Measurements from ENCODE around the gene ST6GAL2. TPM values are rescaled to one million over a fixed set of nuclear protein-coding genes. Genes with fewer than 3 reads are reported as not detected.

Gene ST6GAL2, protein sequence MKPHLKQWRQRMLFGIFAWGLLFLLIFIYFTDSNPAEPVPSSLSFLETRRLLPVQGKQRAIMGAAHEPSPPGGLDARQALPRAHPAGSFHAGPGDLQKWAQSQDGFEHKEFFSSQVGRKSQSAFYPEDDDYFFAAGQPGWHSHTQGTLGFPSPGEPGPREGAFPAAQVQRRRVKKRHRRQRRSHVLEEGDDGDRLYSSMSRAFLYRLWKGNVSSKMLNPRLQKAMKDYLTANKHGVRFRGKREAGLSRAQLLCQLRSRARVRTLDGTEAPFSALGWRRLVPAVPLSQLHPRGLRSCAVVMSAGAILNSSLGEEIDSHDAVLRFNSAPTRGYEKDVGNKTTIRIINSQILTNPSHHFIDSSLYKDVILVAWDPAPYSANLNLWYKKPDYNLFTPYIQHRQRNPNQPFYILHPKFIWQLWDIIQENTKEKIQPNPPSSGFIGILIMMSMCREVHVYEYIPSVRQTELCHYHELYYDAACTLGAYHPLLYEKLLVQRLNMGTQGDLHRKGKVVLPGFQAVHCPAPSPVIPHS
- not detected for total RNA-seq

DNA sequence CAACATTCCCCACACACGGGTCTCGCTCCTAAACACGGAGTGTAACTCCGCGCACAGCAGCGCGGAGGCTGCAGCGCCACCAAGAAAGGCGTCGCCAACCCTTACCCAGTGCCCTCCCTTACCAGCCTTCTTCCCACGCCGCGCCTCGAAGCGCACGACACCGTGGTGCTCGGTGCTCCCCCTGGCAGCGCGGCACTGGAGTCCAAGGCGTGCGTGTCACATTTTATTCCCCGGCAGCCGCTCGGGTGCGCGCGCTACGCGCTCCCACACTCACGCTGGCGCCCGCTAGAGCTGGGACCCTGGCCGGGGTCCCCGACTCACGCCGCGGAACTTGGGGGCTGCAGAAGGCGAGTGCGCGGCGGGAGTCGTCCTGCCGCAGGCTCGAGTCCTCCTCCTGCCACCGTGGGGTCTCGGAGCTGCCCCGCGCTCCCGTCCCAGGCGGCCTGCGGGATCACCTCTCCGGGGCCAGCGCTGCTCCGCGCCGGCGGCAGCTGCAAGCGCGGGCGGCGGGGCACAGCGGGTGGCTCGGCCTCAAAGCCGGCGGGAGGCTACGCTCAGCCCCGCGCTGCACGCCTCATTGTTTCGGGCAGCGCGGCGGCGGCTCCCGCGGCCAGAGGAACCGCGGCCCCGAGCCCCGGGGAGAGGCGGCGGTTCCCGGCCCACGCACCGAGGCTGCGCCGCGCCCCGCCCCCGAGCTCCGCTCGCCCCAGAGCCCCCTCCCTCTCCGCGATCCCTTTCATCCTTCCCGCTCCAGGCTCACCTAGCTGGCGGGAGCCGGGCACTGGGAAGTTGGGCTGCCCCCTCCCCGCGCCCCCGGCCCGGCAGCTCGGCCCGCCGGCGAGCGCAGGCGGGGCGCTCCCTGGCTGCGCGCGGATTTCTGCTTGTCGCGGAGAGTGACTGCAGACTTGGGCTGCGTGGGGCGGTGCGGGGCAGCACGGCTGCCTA lies at the start of gene ST6GAL2:
Gene ST6GAL2, minus strand, starts transcription at position 197 of the 945 bp plus-strand sequence. CDS start 42,190 bp downstream, outside the sequence.
- DNase-seq (ENCODE audit: low spot score in 2 of 2) (no peak), ATAC-seq (no peak)
- no peak within 1 kb of the TSS for H3K27ac Mint-ChIP-seq

DNA sequence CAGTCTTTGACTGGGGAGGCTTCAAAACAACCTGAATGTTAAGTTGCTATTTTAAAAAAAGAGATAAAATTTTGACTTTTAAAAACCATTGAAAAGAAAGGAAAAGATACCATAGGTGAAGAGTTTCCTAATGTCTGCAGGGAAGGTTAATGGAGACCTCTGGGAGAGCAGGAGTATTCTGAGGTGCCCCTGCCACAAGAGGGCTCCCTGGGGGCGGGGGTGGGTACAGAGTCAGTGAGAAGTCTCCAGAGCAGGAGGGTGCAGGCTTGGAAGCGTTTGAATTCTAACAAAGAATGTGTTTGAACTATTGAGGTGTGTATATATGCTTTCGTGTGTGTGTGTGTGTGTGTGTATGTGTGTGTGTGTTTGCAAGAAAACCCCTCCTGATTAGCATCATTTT lies 46.7 kb upstream of the ST6GAL2 start:
- DNase-seq (ENCODE audit: low spot score in 2 of 2) (no peak), ATAC-seq (no peak)
- Mint-ChIP-seq H3K27ac (no peak overlapping the region), H3K36me3 (no peaks in the 10 kb centered on the region), H3K9me3 (peaks cover 3 to 5% of the 10 kb centered on the region in 2 donors)

More for the DNA sequence above, at the start of gene ST6GAL2:
- Mint-ChIP-seq H3K9me3 (no peaks in the 10 kb centered on the region), H3K36me3 (peaks cover 6 to 11% of the 10 kb centered on the region in 2 donors)

DNA sequence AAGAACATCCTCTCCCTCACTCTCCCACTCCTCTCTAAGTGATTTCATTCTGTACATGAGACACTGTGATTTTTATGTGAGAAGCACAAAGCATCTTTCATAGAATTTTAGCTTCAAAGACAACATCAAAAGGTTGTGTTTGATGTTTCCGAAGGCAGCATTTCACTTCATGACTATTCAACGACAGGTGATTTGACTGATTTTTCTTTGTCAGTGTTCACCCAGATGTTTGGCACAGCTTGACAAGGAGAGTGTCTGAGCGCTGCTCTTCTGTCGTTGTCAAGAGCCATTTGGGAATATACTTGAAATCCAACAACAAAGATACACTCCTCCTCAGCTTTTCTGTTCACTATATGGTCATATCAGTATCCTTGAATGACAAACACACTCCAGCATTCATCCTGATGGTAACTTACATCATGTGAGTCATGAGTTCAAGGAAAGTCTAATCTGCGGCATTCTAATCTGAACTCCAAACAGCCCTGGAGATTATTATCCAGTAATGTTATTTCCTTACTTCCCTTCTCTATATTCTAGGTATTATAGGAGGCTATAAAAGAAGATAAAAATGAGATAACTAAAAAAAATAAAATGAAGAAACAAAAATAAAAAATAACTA lies 45.9 kb upstream of the ST6GAL2 start:
- ATAC-seq, result no peak
- Mint-ChIP-seq H3K36me3 (no peaks in the 10 kb centered on the region), H3K27ac (no peak overlapping the region), H3K9me3 (peaks cover 3 to 5% of the 10 kb centered on the region in 2 donors)
- no peak for DNase-seq (ENCODE audit: low spot score in 2 of 2)

DNA sequence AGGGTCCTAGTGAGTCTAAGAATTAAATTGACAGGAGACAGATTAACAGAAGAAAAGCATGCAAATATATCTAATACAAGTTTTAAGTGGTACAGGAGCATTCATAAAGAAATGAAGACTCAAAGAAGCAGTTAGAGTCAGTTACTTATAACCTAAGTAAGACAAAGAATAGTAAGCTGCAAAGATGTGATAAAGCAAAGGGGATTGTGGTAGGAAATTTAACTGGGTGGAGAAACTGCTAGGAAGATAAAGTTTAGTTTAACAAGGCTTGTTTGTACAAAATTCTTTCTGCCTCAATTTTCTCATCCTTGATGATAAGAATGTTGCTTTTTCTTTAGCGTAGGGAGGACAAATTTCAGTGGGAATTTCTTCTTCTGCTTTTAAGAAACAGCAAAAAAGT lies 35.5 kb upstream of the ST6GAL2 start:
- no peak for DNase-seq (ENCODE audit: low spot score in 2 of 2)
- ATAC-seq, result no peak
- Mint-ChIP-seq H3K36me3 (peaks cover 0 to 3% of the 10 kb centered on the region in 2 donors), H3K27ac (no peak overlapping the region), H3K9me3 (peaks cover 3 to 11% of the 10 kb centered on the region in 2 donors)

DNA sequence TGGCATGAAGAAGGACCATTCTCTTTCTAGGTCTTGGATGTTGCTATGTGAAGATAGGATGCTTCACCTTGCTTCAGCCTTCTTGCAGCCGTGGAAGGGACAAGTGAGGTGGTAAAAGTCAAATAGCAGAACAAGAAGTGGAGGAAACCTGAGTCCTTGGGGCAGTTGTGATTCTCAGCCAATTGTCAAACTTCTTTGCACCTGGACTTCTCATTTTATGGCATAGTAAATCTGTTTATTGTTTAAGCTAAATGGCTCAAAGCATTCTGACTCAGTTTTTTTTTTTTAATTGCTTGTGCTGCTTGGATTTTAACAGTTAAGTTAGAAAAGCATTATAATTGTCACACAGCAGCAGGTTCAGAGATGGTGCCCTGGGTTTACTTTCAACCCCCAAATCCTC lies 33.0 kb upstream of the ST6GAL2 start:
- Mint-ChIP-seq H3K27ac (no peak overlapping the region), H3K9me3 (peaks cover 0 to 8% of the 10 kb centered on the region in 2 donors), H3K36me3 (no peaks in the 10 kb centered on the region)
- DNase-seq (ENCODE audit: low spot score in 2 of 2), result no peak
- ATAC-seq, result no peak

DNA sequence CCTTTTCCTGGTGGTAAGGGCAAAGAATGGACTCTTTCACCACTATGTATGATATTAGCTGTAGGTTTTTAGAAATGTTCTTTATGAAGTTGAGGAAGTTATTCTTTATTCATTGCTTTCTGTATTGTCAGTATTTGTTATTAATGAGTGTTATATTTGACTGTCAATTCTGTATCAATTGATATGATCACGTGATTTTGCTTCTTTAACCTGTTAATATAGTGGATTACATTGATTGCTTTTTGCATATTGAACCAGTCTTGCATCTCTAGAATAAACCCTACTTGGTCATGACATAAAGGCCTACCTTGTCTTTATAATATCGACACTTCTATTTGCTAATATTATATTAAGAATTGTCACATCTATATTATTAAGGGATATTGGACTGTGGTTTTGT lies 18.3 kb upstream of the ST6GAL2 start:
- H3K36me3 Mint-ChIP-seq, result no peaks in the 10 kb centered on the region
- no peak overlapping the region for H3K27ac Mint-ChIP-seq
- no peak for ATAC-seq
- peaks cover under 1 to 2% of the 10 kb centered on the region in 2 donors for H3K9me3 Mint-ChIP-seq
- no peak for DNase-seq (ENCODE audit: low spot score in 2 of 2)

DNA sequence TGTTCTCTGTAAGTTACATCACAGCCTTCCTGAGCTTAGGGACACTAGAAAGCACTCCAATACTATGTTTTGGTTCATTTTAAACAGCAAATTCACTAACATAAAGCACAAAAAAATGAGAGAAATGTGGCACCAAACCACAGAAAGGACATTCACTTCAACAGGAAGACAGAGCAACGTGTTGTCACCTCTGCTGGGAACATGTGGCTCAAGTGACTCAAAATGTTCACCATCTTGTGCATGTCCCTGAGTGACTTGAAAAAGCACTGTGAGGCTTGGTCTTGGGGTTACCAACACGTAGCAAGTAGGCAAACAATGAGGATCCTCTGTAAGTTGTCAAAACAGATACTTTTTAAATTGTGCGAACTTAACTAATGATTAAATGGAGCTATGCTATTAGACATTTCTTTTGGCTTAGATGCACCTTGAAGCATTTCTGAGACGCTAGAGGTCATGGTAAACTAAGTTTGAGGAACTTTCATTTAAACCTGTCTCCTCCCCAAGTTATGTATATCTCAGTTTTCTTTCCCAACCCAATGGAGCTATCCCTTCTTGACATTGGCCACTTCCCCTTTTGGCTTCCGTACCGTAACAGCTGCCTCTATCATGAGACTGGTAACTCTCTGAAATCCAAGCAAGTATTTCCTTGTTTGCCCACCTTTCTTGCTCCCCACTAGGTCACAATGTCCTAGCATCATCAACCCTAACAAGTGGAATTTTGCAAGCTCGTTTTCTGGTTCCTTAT lies 14.0 kb upstream of the ST6GAL2 start:
- Mint-ChIP-seq H3K27ac (no peak overlapping the region), H3K9me3 (no peaks in the 10 kb centered on the region), H3K36me3 (no peaks in the 10 kb centered on the region)
- DNase-seq (ENCODE audit: low spot score in 2 of 2), result no peak
- ATAC-seq, result no peak

DNA sequence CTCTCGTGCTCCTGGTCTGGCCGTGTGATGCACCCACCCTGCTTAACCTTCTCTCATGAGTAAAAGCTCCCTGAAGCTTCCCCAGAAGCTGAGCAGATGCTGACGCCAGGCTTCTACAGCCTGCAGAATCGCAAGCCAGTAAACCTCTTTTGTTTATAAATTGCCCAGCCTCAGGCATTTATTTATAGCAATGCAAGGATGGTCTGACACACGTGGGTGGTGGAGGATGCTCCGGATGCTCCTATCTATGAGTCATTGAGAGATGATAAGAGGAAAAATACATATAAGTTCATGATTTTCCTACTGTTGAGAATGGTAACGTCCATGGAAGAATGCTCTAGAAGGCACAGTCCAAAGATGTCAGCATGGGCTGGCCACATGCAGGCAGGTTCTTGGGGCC lies 8.6 kb upstream of the ST6GAL2 start:
- DNase-seq (ENCODE audit: low spot score in 2 of 2), result no peak
- ATAC-seq, result no peak
- Mint-ChIP-seq H3K36me3 (no peaks in the 10 kb centered on the region), H3K27ac (no peak overlapping the region), H3K9me3 (no peaks in the 10 kb centered on the region)

DNA sequence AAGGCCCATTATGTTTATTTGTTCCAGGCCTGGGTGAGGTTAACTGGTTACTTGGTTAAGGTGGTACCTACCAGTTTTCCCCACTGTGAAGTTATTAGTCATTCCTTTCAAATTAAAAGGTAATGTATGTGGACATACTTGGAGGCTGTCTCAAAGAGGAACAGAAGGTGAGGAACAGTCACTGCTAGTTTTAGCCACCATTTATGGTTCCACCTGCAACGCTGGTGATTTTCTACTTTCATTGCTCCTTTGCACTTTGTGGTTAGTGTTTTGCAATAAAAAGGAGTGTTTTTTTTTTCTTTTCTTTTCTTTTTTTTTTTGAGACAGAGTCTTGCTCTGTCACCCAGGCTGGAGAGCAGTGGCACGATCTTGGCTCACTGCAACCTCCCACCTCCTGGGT lies 6.1 kb upstream of the ST6GAL2 start:
- H3K27ac Mint-ChIP-seq, result no peak overlapping the region
- DNase-seq (ENCODE audit: low spot score in 2 of 2) (no peak), ATAC-seq (no peak)
- H3K9me3 Mint-ChIP-seq, result no peaks in the 10 kb centered on the region
- H3K36me3 Mint-ChIP-seq, result no peaks in the 10 kb centered on the region

DNA sequence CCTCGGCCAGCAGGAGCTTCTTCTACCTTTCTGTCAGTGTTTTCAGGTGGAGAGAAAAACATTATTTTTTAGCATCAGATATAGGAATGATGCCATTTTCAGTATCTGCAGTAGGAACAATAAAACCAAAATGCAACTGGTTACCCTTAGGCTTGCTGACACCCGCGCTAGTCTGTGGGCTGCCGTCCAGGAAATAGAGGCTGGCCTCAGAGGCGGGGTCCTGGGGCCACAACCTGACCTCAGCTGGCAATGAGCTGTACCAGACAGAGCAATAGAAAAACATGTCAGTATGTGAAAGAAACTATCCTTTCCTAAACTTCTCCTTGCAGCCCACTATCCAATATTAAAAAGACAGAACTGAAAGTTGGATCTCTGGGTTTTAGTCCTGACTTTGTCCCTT lies 4.6 kb upstream of the ST6GAL2 start:
- Mint-ChIP-seq H3K36me3 (peaks cover 4% of the 10 kb centered on the region in 2 donors), H3K27ac (no peak overlapping the region), H3K9me3 (no peaks in the 10 kb centered on the region)
- ATAC-seq (no peak), DNase-seq (ENCODE audit: low spot score in 2 of 2) (no peak)

DNA sequence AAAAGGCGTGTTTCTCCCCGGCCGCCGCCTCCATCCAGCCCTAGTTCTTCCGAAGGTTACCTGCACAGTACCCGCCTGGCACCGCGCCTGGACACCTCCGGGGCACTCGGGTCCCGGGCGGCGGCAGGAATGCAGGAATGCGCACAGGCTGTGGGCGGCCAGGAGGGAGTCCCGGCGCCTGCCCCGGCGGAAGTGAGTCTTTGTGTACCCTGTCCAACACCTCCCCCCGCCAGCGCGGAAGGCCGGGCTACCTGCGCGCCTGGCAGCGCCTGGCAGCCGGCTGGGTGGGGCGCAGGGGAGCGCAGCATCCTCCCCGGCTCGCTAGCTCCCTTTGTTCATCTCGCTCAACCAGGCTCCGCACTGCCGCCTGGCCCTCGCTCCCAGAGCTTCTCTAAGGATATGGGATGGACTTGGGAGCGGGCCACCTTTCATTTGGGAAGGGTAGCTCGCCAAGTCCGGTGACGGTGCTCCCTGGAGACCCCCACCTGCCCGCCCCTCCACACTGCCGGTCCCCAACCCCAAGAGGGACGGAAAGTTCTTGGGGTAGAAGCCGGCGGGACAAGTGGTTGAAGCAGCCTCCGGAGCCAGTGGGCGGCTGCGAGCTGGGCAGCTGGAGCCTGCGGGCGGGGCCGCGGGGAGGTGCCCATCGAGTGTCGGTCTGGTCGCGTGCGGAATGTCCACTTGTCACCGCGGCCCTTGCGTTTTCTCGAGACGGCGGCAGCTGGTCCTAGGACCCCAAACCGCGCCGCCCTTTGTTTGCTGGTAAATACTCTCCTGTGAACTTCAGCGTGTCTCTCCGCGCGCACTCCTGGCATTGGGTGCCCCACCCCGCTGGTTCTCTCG lies 1.2 kb upstream of the ST6GAL2 start:
- no peak overlapping the region for H3K27ac Mint-ChIP-seq
- ATAC-seq, result no peak

DNA sequence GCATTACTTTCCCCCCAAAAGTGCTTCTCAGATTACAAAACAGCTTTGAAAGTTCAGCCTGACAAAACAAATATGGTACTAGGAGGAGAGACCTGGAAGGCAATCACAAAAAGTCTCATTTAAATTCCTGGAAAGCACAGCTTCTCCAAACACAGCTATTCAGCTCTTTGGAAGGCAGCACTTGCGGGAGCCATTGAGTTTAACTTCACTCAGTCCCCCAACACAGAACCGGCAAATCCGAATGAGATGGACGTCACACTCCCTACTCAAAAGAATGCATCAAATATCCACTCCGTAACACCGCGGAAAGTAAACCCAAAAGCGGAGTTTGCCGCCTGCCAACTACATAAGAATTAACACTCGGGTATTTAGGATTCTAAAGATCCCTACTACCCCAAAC lies 638 bp downstream of the ST6GAL2 start:
- peaks cover 6 to 11% of the 10 kb centered on the region in 2 donors for H3K36me3 Mint-ChIP-seq
- H3K9me3 Mint-ChIP-seq, result no peaks in the 10 kb centered on the region
- DNase-seq (ENCODE audit: low spot score in 2 of 2) (no peak), ATAC-seq (no peak)
- no peak overlapping the region for H3K27ac Mint-ChIP-seq

More for the DNA sequence above, 1.2 kb upstream of the ST6GAL2 start:
- DNase-seq (ENCODE audit: low spot score in 2 of 2), result no peak
- Mint-ChIP-seq H3K36me3 (peaks cover 6 to 11% of the 10 kb centered on the region in 2 donors), H3K9me3 (no peaks in the 10 kb centered on the region)

DNA sequence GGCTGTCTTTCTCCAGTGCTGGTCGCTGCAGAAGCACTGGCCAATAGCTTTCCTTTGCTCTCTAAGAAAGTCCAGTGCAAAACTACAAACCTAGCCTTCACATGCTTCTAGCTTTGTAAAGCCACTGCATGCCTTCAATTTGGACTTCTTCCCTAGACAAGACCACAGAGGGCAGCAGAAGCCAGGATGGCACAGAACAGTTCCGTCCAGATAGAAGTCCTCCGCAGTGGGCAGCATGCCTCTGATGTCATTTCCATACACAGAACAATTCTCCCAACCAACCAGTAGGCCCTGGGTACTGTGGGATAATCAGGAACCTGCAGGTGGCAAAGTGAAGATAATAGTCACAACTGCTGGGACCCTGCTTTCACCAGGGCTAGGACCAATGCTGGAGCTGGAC lies 3.3 kb downstream of the ST6GAL2 start:
- Mint-ChIP-seq H3K9me3 (no peaks in the 10 kb centered on the region), H3K36me3 (peaks cover 6 to 11% of the 10 kb centered on the region in 2 donors), H3K27ac (no peak overlapping the region)
- no peak for DNase-seq (ENCODE audit: low spot score in 2 of 2)
- ATAC-seq, result no peak

DNA sequence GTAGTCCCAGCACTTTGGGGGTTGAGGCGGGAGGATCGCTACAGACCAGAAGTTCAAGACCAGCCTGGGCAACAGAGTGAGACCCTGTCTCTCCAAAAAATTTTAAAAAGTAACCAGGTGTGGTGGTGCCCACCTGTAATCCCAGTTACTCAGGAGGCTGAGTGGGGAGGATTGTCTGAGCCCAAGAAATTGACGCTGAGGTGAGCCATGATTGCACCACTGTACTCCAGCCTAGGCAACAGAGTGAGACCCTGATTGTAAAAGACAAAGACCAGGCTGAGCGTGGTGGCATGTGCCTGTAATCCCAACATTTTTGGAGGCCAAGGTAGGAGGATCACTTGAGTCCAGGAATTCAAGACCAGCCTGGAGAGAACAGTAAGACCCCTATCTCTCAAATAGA lies 7.8 kb downstream of the ST6GAL2 start:
- no peak for ATAC-seq
- no peaks in the 10 kb centered on the region for H3K36me3 Mint-ChIP-seq
- no peaks in the 10 kb centered on the region for H3K9me3 Mint-ChIP-seq
- no peak for DNase-seq (ENCODE audit: low spot score in 2 of 2)
- no peak overlapping the region for H3K27ac Mint-ChIP-seq

DNA sequence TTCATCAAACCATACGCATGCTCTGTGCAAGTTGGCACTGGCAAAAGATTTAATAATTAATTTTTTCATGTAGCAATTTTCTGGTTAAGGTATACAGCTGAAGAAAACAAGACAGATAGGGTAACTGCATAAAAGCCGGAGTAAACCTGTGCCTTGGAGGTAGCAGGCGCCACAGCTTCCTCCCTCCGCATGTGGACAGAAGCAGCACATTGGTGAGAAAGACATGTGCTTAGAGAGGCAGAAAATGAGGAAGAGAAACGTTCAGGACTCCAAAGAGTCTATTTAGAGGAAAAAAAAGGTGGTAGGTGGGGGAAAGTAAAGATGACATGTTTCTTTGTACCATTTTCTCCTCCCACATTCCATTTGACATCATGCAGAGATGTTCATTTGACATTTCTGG lies 9.3 kb downstream of the ST6GAL2 start:
- no peak overlapping the region for H3K27ac Mint-ChIP-seq
- DNase-seq (ENCODE audit: low spot score in 2 of 2) (no peak), ATAC-seq (no peak)
- H3K36me3 Mint-ChIP-seq, result no peaks in the 10 kb centered on the region
- no peaks in the 10 kb centered on the region for H3K9me3 Mint-ChIP-seq

All from activated naive CD4-positive, alpha-beta T cell treated with anti-CD3 and anti-CD28 coated beads, Interleukin-2, amount 50 U/mL, for 72 hours (primary cell).